GM21717 (cell line): Measurements from ENCODE around the gene RAC2.

Experiments used
- ATAC-seq: cut with Tn5 transposase; IDR thresholded peaks from one replicate; pipeline ENCODE4 v1.9.1; 2021; ENCODE audit warnings: mild to moderate bottlenecking, moderate library complexity; ENCODE audit not compliant: unreplicated experiment

Gene RAC2

GRCh38 chr22:37222440-37222971 lies 21.6 kb downstream of the RAC2 start:
- no peak for ATAC-seq

GRCh38 chr22:37221424-37222333 lies 22.4 kb downstream of the RAC2 start:
- no peak for ATAC-seq

- no peak for ATAC-seq
These were observed 23.5 kb downstream of the RAC2 start for GRCh38 chr22:37220543-37220981.

- ATAC-seq = no peak
These were observed 24.5 kb downstream of the RAC2 start for GRCh38 chr22:37219533-37219932.

GRCh38 chr22:37218771-37219411 lies 25.2 kb downstream of the RAC2 start:
- peak; percentile 57 for ATAC-seq

GRCh38 chr22:37218399-37218770 lies 25.7 kb downstream of the RAC2 start:
- ATAC-seq = no peak

- no peak for ATAC-seq
These were observed 28.2 kb downstream of the RAC2 start for GRCh38 chr22:37215890-37216289.

- ATAC-seq = no peak
These were observed 29.4 kb downstream of the RAC2 start for GRCh38 chr22:37214731-37215030.

- ATAC-seq = no peak
These were observed 29.9 kb downstream of the RAC2 start for GRCh38 chr22:37213941-37214730.

GRCh38 chr22:37213218-37213855 lies 30.7 kb downstream of the RAC2 start:
- no peak for ATAC-seq

GRCh38 chr22:37212174-37212906 lies 31.7 kb downstream of the RAC2 start, which contains the start of gene SSTR3:
Gene SSTR3 (minus strand): TSS chr22:37212477. CDS start chr22:37207803, 4,674 bp downstream.
- ATAC-seq = no peak

GRCh38 chr22:37211866-37212173 lies 32.2 kb downstream of the RAC2 start:
- no peak for ATAC-seq

GRCh38 chr22:37211075-37211865 lies 32.8 kb downstream of the RAC2 start:
- no peak for ATAC-seq

- ATAC-seq = no peak
These were observed 33.8 kb downstream of the RAC2 start for GRCh38 chr22:37210041-37210803.

- no peak for ATAC-seq
These were observed 34.8 kb downstream of the RAC2 start for GRCh38 chr22:37209140-37209845.

GRCh38 chr22:37208401-37209139 lies 35.5 kb downstream of the RAC2 start:
- ATAC-seq = no peak

GRCh38 chr22:37207981-37208380 lies 36.1 kb downstream of the RAC2 start:
- ATAC-seq = no peak
